HG03066 (cell line): ENCODE measurements around the gene DDAH1.
"Not testable (repeated sequence)": the region's sequence is repeated elsewhere in the genome, so short reads cannot be mapped to it uniquely, and the experiment has no call there.

Experiments
- ATAC-seq: cut with Tn5 transposase; IDR thresholded peaks from one replicate; pipeline ENCODE4 v1.9.1; 2021; ENCODE audit warnings: low read depth; ENCODE audit not compliant: unreplicated experiment

Gene DDAH1

DNA sequence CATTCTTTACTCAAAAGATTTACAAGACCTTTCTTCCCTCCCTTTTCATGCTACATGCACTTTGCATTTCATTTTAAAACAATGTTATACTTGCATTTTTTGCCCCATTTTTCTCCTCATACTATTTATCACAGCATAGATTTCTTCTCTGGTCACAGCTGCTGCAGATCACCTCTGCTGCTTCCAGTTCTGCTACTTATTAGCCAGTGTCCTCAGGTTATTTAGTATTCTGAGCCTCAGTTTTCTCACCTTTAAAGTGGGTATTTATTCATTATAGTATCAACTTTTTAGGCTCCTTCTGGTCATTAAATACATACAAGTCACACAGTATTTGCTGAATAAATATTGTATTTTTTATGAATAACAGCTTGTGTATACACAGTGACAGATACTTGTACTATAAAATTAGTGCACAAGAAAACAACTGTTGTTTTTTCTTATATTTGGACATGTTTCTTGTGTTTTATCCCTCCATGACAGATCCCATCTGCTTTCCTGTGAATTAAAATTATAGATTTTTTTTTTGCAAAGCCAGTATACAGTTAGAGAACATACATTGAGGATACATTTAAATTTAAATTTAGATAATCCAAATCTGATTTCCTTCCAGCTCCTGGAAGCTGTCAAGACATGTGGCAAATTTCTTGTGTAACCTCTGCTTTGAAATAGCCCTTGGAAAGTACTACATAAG, 103.2 kb downstream of the DDAH1 start:
- ATAC-seq = no peak

- ATAC-seq = no peak
Observed at GRCh38 chr1:85360730-85361493, 104.0 kb downstream of the DDAH1 start.

GRCh38 chr1:85359874-85360721, 104.9 kb downstream of the DDAH1 start:
- ATAC-seq = no peak

GRCh38 chr1:85358702-85359438, 106.1 kb downstream of the DDAH1 start:
- no peak for ATAC-seq

DNA sequence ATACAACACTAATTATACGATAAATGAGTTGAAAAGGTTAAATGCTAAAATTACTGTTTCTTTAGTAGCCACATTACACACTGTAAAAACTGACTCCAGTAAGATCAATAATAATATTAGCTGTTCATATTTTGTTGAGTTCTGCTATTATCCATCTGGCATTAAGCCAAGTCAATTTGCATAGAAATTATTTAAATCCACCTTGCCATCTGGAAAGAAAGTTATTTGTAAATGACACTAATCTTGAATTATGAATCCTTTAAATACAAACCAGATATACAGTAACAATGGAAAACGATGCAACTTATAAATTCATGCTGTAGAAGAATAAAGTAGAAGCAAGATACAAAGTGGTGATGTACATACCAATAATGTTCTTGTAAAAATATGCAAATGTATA, 107.1 kb downstream of the DDAH1 start:
- ATAC-seq = no peak

- no peak for ATAC-seq
Observed at GRCh38 chr1:85356130-85356529, 108.8 kb downstream of the DDAH1 start.

- ATAC-seq = no peak
Observed at GRCh38 chr1:85352055-85352454, 112.9 kb downstream of the DDAH1 start.

GRCh38 chr1:85351202-85351828, 113.6 kb downstream of the DDAH1 start:
- no peak for ATAC-seq

GRCh38 chr1:85349224-85349623, 115.7 kb downstream of the DDAH1 start:
- ATAC-seq = no peak

DNA sequence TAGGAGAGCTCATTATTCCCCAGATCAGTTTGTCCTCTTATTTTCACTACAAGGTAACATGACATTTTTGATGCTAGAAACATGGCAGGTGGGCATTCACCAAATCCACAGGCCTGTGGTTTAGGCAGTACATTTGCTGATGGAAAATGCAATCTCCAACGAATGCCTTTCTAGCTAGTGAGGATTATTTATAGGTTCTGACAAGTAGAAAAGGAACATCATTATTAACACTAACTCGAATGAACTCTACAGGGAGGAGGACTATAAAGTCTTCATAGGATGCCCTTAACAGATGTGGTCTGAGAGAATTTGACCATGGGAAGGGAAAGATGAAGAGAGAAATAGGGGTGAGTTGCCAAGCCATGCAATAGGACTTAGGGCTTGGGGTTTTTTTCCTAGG, 117.1 kb downstream of the DDAH1 start:
- no peak for ATAC-seq

DNA sequence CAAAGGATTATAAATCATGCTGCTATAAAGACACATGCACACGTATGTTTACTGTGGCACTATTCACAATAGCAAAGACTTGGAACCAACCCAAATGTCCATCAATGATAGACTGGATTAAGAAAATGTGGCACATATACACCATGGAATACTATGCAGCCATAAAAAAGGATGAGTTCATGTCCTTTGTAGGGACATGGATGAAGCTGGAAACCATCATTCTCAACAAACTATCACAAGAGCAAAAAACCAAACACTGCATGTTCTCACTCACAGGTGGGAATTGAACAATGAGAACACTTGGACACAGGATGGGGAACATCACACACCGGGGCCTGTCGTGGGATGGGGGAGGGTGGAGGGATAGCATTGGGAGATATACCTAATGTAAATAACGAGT, 117.7 kb downstream of the DDAH1 start:
- ATAC-seq = not testable (repeated sequence)

GRCh38 chr1:85344256-85344694, 120.7 kb downstream of the DDAH1 start:
- no peak for ATAC-seq

DNA sequence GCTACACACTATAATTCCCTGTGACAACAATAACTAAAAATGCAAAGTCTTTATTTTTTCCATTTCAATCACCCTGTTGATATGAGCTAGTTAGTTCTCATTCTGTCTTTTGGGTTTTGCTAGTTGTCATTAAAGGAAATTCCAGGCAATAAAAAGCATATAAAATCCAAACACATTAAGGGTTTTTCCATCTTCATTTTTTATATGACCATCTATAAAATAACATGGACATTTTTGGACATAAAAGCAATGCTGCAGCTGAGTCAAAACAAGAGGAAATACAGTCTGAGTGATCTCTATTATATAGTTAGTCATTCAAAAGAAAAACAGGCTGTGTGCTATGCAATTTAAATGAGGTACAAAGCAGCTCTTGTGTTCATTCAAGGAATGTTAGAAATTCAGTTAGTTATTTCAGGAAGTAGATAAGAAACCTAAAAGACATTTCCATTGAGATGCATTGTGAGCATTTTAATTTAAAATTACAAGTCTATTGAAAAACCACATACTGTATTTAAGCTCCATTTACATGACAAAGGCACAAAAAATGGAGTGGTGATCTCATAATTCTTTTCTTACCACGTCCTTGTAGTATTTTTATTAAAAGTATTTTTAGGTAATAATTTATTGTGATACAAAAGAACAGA, 121.2 kb downstream of the DDAH1 start:
- ATAC-seq = no peak

- no peak for ATAC-seq
Observed at GRCh38 chr1:85343213-85343611, 121.7 kb downstream of the DDAH1 start.

DNA sequence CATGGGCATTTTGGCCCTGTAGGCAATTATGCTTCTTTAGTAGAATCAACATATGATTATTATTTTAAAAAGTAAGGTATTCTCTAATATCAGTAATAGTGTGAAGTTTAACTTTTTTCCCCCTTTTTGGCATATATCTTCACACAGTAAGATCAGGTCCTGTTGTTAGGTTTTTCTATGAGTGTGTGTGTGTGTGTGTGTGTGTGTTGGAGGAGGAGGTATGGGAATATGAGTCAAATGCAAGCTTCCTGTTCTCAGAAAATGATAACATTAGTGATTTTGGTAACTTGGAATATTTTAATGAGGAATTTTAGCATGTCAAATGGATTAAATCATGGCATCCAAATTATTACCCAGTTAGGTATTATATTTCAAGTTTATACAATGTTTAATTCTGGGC, 122.8 kb downstream of the DDAH1 start:
- no peak for ATAC-seq

- no peak for ATAC-seq
Observed at GRCh38 chr1:85340427-85340826, 124.5 kb downstream of the DDAH1 start.

GRCh38 chr1:85339656-85340399, 125.1 kb downstream of the DDAH1 start:
- ATAC-seq = no peak

GRCh38 chr1:85339089-85339488, 125.9 kb downstream of the DDAH1 start:
- ATAC-seq = no peak

DNA sequence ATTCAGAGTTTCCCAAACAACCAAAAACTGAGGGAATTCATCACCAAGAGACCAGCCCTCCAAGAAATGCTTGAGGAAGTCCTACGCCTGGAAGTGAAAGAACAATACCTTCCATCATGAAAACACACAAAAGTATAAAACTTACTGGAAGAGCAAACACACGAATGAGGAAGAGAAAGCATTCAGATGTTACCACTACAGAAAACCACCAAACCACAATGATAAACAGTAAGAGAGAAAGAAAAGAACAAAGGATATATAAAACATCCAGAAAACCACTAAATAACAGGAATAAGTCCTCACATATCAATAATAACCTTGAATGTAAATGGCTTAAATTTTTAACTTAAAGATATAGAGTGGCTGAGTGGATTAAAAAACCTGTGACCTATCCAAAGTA, 130.0 kb downstream of the DDAH1 start:
- peak; percentile 59 for ATAC-seq
